Stomach (tissue), 9 donors: Measurements from ENCODE around the gene DDX5. TPM values are rescaled to one million over a fixed set of nuclear protein-coding genes. Genes with fewer than 3 reads are reported as not detected.

ENCODE experiments used
- DNase-seq, 2 donors: peaks; one replicate each; pipeline versions ENCODE4 v3.0.0 to v3.0.0-alpha.2; 2013 to 2019
- H3K27ac ChIP-seq, 5 donors: fragments of 200-600 bp in 4 of 5; sonication (generic) in 4 of 5; one replicate each; pipeline ENCODE4 v1.5.1; 2013 to 2019; ENCODE audit warnings: mild to moderate bottlenecking in 1 of 5, moderate library complexity in 1 of 5
- H3K27me3 ChIP-seq, 3 donors: fragments of 200-600 bp; sonication (generic); one replicate each; pipeline ENCODE4 v1.5.1; 2017 to 2019; ENCODE audit warnings: mixed run types in 1 of 3
- H3K36me3 ChIP-seq, 4 donors: fragments of 200-600 bp; sonication (generic); 1 replicate in 3 of 4; 2 replicates in 1 of 4; pipeline ENCODE4 v1.5.1; 2016 to 2019
- H3K4me1 ChIP-seq, 4 donors: fragments of 200-600 bp; sonication (generic); one replicate each; pipeline ENCODE4 v1.5.1; 2016 to 2019
- H3K4me3 ChIP-seq, 4 donors: fragments of 200-600 bp; sonication (generic) in 3 of 4; one replicate each; pipeline ENCODE4 v1.5.1; 2016 to 2019; ENCODE audit warnings: mild to moderate bottlenecking in 1 of 4
- H3K9me3 ChIP-seq, 4 donors: fragments of 200-600 bp; sonication (generic); one replicate each; pipeline ENCODE4 v1.5.1; 2016 to 2019
- EP300 ChIP-seq: sonication (generic); formaldehyde crosslinking; IDR thresholded peaks from one replicate; pipeline ENCODE4 v1.6.1; 2017; ENCODE audit warnings: antibody characterized with exemption
- POLR2A ChIP-seq, 4 donors: fragments of 450-650 bp; IDR thresholded peaks; one replicate each; pipeline ENCODE4 v1.6.1; 2016; ENCODE audit warnings: antibody characterized with exemption in 4 of 4, control low read depth in 2 of 4, mild to moderate bottlenecking in 1 of 4, moderate library complexity in 1 of 4
- POLR2AphosphoS5 ChIP-seq, 3 donors: sonication (generic); formaldehyde crosslinking; IDR thresholded peaks; one replicate each; pipeline ENCODE4 v1.6.1; 2016; ENCODE audit warnings: antibody characterized with exemption in 3 of 3
- WGBS, 5 donors: extraction: QIAGEN DNeasy Blood & Tissue Kit in 3 of 5; methylation state at CpG; one replicate each; pipeline versions ENCODE4 v1.1.5 to v1.1.7; 2013 to 2018; 5-methylcytosine and 5-hydroxymethylcytosine counted together
- intact Hi-C: fragments of 100-400 bp; cut with DNase I; formaldehyde crosslinking; loops from one replicate; pipeline ENCODE4 v1.15.1; 2023; ENCODE audit warnings: low total_unique reads
- polyA plus RNA-seq, 3 donors: library from polyadenylated mRNA; stranded (reverse); fragments of 200-250 nt; gene quantifications; one replicate each; pipeline ENCODE4 v1.2.3, GENCODE V29; 2013
- total RNA-seq, 5 donors: library from RNA; depleted of rRNA; stranded (reverse); fragments of >200 nt; gene quantifications; one replicate each; pipeline versions ENCODE4 v1.1.0 to v1.2.3, GENCODE V29; 2014 to 2016
- TF ChIP-seq, protein P1 (sequence below), 7 experiments: fragments of 450-650 bp in 4 of 7; fragments of 200-600 bp in 3 of 7; sonication (generic) in 3 of 7; IDR thresholded peaks; one replicate each; pipeline ENCODE4 v1.5.1; 2016 to 2019; ENCODE audit warnings: antibody characterized with exemption in 7 of 7, control low read depth in 2 of 7, mild to moderate bottlenecking in 1 of 7
- donor health status: healthy with polysubstance abuse.
- donor health status: Bipolar disorder and iron deficiency.
- donor health status: healthy.

DDX5 gene
- total and polyA plus RNA-seq, 8 donors: 208 to 1,284 (median 528) TPM

DNA sequence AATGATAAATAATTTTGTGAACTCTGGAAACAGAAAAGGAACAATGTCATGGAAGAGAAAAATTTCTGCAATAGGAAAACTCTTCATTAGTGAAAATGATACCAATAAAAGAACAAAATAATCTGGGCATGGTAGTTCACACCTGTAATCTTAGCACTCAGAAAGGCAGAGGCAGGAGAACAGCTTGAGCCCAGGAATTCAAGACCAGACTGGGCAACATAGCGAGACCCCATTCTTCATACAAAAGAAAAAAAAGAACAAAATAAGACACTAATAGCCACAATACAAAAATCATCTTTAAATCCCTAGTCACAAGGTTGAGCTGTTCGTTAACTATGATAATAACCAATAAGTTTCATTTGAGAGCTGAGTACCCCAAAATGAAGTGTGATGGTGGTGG, 17.8 kb downstream of the DDX5 start:
- intact Hi-C loops: loop anchor here (5.0 kb wide), 1 partner anchor 66 kb away; no protein-coding TSS in a partner anchor
- Histone ChIP-seq H3K9me3 (no peaks in the 10 kb centered on the region), H3K36me3 (peaks cover 20 to 89% (median 88%) of the 10 kb centered on the region in 4 donors), H3K27me3 (no peaks in the 10 kb centered on the region), H3K4me3 (no peak overlapping the region), H3K4me1 (no peaks in the 10 kb centered on the region), H3K27ac (no peak overlapping the region)
- DNase-seq: no peak
- TF ChIP-seq POLR2AphosphoS5 (IDR thresholded peaks at IDR 0.05) (no peak), EP300 (no peak), POLR2A (IDR thresholded peaks at IDR 0.05) (no peak)
- TF ChIP-seq, protein P1, sequence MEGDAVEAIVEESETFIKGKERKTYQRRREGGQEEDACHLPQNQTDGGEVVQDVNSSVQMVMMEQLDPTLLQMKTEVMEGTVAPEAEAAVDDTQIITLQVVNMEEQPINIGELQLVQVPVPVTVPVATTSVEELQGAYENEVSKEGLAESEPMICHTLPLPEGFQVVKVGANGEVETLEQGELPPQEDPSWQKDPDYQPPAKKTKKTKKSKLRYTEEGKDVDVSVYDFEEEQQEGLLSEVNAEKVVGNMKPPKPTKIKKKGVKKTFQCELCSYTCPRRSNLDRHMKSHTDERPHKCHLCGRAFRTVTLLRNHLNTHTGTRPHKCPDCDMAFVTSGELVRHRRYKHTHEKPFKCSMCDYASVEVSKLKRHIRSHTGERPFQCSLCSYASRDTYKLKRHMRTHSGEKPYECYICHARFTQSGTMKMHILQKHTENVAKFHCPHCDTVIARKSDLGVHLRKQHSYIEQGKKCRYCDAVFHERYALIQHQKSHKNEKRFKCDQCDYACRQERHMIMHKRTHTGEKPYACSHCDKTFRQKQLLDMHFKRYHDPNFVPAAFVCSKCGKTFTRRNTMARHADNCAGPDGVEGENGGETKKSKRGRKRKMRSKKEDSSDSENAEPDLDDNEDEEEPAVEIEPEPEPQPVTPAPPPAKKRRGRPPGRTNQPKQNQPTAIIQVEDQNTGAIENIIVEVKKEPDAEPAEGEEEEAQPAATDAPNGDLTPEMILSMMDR (IDR thresholded peaks at IDR 0.05): no peak
- WGBS, 5 donors: 93 to 100% (median 97%) methylated on average over 2 of the region's 2 CpGs

DNA sequence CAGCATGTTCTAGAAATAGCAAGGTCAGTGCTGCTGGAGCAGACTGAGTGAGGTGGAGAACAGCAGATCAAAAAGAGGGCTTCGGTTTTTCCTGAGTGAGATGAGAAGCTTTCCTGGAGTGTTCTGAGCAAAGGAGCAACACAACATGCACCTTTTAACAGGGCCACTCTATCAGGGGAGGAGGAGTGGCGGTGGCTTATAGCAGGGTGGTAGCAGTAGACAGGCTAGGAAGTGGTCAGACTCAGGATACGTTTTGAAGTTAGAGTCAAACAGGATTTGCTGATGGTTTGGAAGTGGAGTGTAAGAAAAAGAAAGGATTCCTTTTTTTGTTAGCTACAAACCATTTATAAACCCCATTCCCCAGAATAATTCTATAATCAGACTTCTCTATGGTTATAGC, 21.7 kb downstream of the DDX5 start:
- Histone ChIP-seq H3K9me3 (no peaks in the 10 kb centered on the region), H3K36me3 (peaks cover 20 to 94% (median 89%) of the 10 kb centered on the region in 4 donors), H3K27me3 (no peaks in the 10 kb centered on the region), H3K4me1 (no peaks in the 10 kb centered on the region), H3K4me3 (no peak overlapping the region), H3K27ac (no peak overlapping the region)
- WGBS, 5 donors: 86 to 95% (median 90%) methylated on average over 3 of the region's 3 CpGs
- intact Hi-C loops: no loop called here
- no peak for TF ChIP-seq POLR2AphosphoS5 (IDR thresholded peaks at IDR 0.05)
- TF ChIP-seq POLR2A (IDR thresholded peaks at IDR 0.05): no peak
- TF ChIP-seq, protein P1 (IDR thresholded peaks at IDR 0.05): no peak
- no peak for TF ChIP-seq EP300
- DNase-seq: no peak

DNA sequence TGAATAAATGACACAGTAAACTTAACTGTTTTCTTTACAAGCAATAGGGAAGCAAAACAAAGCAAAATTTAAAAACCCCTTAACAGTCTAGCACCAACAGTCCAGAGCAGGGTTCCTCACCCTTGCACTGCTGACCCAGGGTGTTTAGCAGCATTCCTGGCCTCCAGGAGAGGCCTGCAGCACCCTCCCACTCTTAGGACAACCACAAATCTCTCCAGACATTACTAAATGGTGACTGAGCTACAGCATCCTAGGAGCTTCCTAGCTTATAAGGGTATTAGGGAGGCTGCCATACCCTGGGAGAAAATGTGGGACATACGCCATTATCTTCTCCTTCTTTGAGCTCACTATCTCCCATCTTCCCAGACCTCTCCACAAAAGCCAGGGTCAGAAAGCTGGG, 25.1 kb downstream of the DDX5 start:
- whole genome bisulfite sequencing, 5 donors: 93 to 100% (median 97%) methylated on average over 1 of the region's 1 CpG
- Histone ChIP-seq H3K4me3 (no peak overlapping the region), H3K27me3 (no peaks in the 10 kb centered on the region), H3K9me3 (no peaks in the 10 kb centered on the region), H3K27ac (no peak overlapping the region), H3K36me3 (peaks cover 20 to 87% (median 85%) of the 10 kb centered on the region in 4 donors), H3K4me1 (no peaks in the 10 kb centered on the region)
- intact Hi-C loops: no loop called here
- TF ChIP-seq POLR2A (IDR thresholded peaks at IDR 0.05): no peak
- TF ChIP-seq EP300: no peak
- TF ChIP-seq, protein P1 (IDR thresholded peaks at IDR 0.05): no peak
- TF ChIP-seq POLR2AphosphoS5 (IDR thresholded peaks at IDR 0.05): no peak
- no peak for DNase-seq

DNA sequence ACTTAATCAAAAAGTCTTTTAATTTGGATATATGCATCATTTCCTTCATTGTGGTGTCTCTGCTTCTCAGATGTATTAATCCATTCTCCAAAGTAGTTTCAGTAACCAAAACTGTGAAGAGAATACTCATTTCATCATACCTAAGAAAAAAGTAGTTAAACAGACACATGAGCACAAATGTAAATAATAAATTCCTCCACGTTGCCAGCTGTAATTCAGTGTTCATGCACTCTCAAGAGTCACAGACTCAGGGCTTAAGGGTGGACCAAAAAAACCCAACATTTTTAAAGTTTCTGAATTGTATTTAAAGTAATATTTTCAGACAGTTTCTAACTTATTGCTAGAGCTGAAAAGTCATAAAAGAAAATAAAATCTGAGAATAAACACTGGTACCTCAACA, 28.2 kb downstream of the DDX5 start:
- 10 to 29% (median 18%) methylated on average over 1 of the region's 1 CpG for WGBS, 5 donors
- Histone ChIP-seq H3K27me3 (no peaks in the 10 kb centered on the region), H3K36me3 (peaks cover 6 to 56% (median 55%) of the 10 kb centered on the region in 4 donors), H3K4me3 (no peak overlapping the region), H3K27ac (no peak overlapping the region), H3K9me3 (no peaks in the 10 kb centered on the region), H3K4me1 (no peaks in the 10 kb centered on the region)
- intact Hi-C loops: no loop called here
- TF ChIP-seq, protein P1 (IDR thresholded peaks at IDR 0.05): no peak
- TF ChIP-seq POLR2A (IDR thresholded peaks at IDR 0.05): no peak
- TF ChIP-seq EP300: no peak
- TF ChIP-seq POLR2AphosphoS5 (IDR thresholded peaks at IDR 0.05): no peak
- no peak for DNase-seq
